ENCODE results near the gene TRIM66.
"Not testable (repeated sequence)": the region's sequence is repeated elsewhere in the genome, so short reads cannot be mapped to it uniquely, and the experiment has no call there.

The TRIM66 gene

DNA sequence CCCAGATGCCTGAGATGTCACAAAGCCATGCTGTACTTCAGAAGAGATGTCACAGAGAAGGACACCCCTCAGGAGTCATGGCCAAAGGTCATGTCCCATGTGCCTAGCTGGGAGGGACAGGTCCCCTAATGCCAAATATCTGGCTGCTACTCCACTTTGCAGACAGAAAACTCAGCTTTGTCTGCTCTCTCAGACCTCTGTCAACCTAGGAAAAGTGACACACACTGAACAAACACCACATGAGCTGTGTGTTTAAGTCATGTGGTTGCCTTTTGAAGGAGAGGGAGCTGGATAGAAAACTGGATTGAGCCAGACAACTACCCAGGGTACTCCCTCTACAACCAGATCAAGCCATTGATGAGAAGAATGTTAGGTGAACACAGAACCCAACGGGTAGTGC is 3.5 kb downstream of the TRIM66 start:
- TF ChIP-seq, protein P1, sequence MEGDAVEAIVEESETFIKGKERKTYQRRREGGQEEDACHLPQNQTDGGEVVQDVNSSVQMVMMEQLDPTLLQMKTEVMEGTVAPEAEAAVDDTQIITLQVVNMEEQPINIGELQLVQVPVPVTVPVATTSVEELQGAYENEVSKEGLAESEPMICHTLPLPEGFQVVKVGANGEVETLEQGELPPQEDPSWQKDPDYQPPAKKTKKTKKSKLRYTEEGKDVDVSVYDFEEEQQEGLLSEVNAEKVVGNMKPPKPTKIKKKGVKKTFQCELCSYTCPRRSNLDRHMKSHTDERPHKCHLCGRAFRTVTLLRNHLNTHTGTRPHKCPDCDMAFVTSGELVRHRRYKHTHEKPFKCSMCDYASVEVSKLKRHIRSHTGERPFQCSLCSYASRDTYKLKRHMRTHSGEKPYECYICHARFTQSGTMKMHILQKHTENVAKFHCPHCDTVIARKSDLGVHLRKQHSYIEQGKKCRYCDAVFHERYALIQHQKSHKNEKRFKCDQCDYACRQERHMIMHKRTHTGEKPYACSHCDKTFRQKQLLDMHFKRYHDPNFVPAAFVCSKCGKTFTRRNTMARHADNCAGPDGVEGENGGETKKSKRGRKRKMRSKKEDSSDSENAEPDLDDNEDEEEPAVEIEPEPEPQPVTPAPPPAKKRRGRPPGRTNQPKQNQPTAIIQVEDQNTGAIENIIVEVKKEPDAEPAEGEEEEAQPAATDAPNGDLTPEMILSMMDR (IDR thresholded peaks at IDR 0.05; ENCODE audit: control insufficient read depth, extremely low read depth, insufficient read depth) = no peak
- no peak overlapping the region for H3K4me3 ChIP-seq (ENCODE audit: low read depth, low read length)
- no peak for DNase-seq (ENCODE audit: low read depth)

DNA sequence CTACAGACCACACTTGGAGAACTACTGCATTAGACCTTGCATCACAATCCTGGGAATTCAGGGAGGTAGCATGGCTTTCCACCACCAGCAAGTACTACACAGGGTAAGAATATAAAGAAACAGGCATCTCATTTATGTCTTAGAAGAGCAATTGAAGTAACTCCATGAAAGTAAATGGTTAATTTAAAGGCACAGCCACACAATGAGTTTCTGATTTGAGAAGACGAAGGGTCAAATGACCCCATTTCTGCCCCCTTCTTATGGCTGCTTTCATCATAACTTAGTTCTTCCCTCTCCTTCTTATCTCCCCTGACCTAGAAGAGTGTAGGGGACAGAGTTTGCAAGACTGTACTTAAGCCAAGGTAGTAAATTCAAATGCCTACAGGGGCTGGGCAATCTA is 6.0 kb downstream of the TRIM66 start:
- no peak for DNase-seq (ENCODE audit: low read depth)
- H3K4me3 ChIP-seq (ENCODE audit: low read depth, low read length) = no peak overlapping the region
- TF ChIP-seq, protein P1 (IDR thresholded peaks at IDR 0.05; ENCODE audit: control insufficient read depth, extremely low read depth, insufficient read depth) = no peak

DNA sequence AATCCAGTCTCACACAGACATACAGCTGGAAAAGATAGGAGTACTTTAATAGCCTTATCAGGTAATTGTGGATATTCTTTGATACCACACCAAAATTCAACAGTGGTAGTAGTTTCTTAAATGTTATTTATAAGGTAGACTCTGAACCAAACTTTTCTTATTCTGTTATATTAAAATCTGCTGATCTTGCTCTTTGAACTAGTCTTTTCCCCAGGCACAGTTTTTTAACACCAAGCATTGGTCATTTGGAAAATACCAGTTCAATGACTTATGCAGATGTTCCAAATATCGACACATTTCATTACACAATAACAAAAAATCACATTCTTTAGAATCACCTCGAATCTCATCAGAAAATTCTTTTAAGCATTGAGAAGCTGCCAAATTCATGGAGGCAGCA is 7.6 kb downstream of the TRIM66 start:
- H3K4me3 ChIP-seq (ENCODE audit: low read depth, low read length) = no peak overlapping the region
- DNase-seq (ENCODE audit: low read depth) = no peak
- TF ChIP-seq, protein P1 (IDR thresholded peaks at IDR 0.05; ENCODE audit: control insufficient read depth, extremely low read depth, insufficient read depth) = no peak

DNA sequence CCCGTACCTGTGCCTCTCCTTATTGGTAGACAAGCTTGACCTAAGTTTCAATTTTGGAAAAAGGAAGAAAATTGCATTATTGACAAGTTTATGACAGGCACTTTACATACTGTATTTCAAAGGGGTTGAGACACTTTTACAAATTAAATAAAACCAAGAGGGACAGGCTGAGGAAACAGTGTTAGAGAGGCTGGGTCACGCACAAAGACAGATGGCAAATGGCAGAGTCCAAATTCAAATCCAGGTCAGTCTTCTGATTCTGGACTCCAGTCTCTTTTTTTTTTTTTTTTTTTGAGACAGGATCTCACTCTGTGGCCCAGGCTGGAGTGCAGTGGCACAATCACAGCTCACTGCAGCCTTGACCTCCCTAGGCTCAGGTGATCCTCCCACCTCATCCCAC is 10.1 kb downstream of the TRIM66 start:
- TF ChIP-seq, protein P1 (IDR thresholded peaks at IDR 0.05; ENCODE audit: control insufficient read depth, extremely low read depth, insufficient read depth) = no peak
- DNase-seq (ENCODE audit: low read depth) = no peak
- H3K4me3 ChIP-seq (ENCODE audit: low read depth, low read length) = no peak overlapping the region

DNA sequence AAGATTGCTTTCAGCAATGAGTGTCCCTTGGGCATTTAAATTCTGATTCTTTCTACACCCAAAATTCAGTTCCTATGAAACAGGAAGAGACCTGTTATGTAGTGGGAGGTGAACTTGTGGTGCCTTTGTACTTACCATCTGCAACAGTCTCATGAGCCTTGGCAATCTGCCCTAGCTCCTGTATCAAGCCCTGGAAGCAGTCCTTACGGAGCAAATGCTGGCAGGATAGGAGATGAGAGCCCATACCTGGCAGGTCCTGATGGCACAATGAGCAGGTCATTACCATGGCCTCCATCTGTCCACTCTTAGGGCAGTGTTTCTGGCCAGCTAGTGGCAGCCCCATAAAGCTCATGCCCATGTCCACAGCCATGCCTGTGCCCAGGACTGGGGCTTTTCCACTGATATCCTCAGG is 10.8 kb downstream of the TRIM66 start:
- H3K4me3 ChIP-seq (ENCODE audit: low read depth, low read length) = no peak overlapping the region
- TF ChIP-seq, protein P1 (IDR thresholded peaks at IDR 0.05; ENCODE audit: control insufficient read depth, extremely low read depth, insufficient read depth) = no peak
- no peak for DNase-seq (ENCODE audit: low read depth)

DNA sequence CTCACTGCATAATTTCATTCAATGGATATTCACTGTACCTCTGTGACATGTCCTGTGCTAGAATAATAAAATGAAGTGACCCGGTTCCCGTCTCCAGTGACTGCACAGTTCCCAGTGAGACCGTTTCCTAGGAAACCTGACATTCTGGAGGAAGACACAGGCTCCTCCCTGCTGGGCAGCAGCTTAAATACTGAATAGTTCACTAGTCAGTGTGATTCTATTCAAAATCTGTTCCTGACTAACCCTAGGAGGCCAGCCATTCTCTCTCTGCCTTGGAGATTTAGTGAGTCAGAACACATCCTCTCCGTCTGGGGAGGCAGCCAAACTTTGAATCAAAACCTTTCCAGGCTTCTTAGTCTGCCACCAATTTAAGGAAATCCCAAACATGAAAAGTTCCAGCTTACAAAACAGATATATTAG is 11.3 kb downstream of the TRIM66 start:
- TF ChIP-seq, protein P1 (IDR thresholded peaks at IDR 0.05; ENCODE audit: control insufficient read depth, extremely low read depth, insufficient read depth) = no peak
- no peak overlapping the region for H3K4me3 ChIP-seq (ENCODE audit: low read depth, low read length)
- DNase-seq (ENCODE audit: low read depth) = no peak

DNA sequence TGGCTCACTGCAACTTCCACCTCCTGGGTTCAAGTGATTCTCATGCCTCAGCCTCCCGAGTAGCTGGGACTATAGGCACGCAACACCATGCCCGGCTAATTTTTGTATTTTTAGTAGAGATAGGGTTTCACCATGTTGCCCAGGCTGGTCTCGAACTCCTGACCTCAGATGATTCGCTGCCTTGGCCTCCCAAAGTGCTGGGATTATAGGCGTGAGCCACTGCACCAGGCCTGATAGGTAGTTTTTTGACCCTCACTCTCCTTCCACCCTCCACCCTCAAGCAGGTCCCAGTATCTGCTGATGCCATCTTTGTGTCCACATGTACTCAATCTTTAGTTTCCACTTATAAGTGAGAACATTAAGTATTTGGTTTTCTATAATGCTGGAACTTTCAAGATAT is 12.4 kb downstream of the TRIM66 start:
- DNase-seq (ENCODE audit: low read depth); H3K4me3 ChIP-seq (ENCODE audit: low read depth, low read length): not testable (repeated sequence)
